HG03575 (cell line): ENCODE measurements around the gene TIMM8B.
"Not testable (repeated sequence)": the region's sequence is repeated elsewhere in the genome, so short reads cannot be mapped to it uniquely, and the experiment has no call there.

Source experiments
- ATAC-seq: cut with Tn5 transposase; IDR thresholded peaks from one replicate; pipeline ENCODE4 v1.9.1; 2021; ENCODE audit not compliant: unreplicated experiment, insufficient number of reproducible peaks, low FRiP score; ENCODE audit errors: extremely low read depth

Gene TIMM8B

GRCh38 chr11:112087212-112087611 is 656 bp upstream of the TIMM8B start:
- no peak for ATAC-seq

GRCh38 chr11:112085822-112086421 is 634 bp downstream of the TIMM8B start:
- peak; percentile 17 for ATAC-seq

GRCh38 chr11:112082729-112083128 is 3.8 kb downstream of the TIMM8B start:
- ATAC-seq = no peak

- peak; percentile 63 for ATAC-seq
Measured at GRCh38 chr11:112073941-112074811, 12.4 kb downstream of the TIMM8B start, which contains the start of the genes NKAPD1 and PIH1D2. NKAPD1 (plus strand) TSS chr11:112074299; CDS start chr11:112075575, 1,276 bp downstream. PIH1D2 (minus strand) TSS chr11:112074017; CDS start chr11:112073174, 843 bp downstream.

GRCh38 chr11:112062923-112063322 is 23.6 kb downstream of the TIMM8B start:
- ATAC-seq = no peak

GRCh38 chr11:112058103-112058502 is 28.5 kb downstream of the TIMM8B start:
- no peak for ATAC-seq

GRCh38 chr11:112057170-112057569 is 29.4 kb downstream of the TIMM8B start:
- no peak for ATAC-seq

- no peak for ATAC-seq
Measured at GRCh38 chr11:112051768-112052167, 34.8 kb downstream of the TIMM8B start.

GRCh38 chr11:112050721-112051120 is 35.8 kb downstream of the TIMM8B start:
- no peak for ATAC-seq

GRCh38 chr11:112049777-112050176 is 36.8 kb downstream of the TIMM8B start:
- no peak for ATAC-seq

GRCh38 chr11:112048256-112048655 is 38.3 kb downstream of the TIMM8B start:
- ATAC-seq = not testable (repeated sequence)

GRCh38 chr11:112046647-112047046 is 39.9 kb downstream of the TIMM8B start:
- ATAC-seq = not testable (repeated sequence)

GRCh38 chr11:112044961-112045360 is 41.6 kb downstream of the TIMM8B start:
- ATAC-seq = no peak

GRCh38 chr11:112042961-112043304 is 43.6 kb downstream of the TIMM8B start:
- no peak for ATAC-seq

GRCh38 chr11:112042161-112042960 is 44.2 kb downstream of the TIMM8B start:
- ATAC-seq = no peak

- no peak for ATAC-seq
Measured at GRCh38 chr11:112037527-112037926, 49.0 kb downstream of the TIMM8B start.
